Measurements from ENCODE around the gene SSX2IP.
"Not testable (repeated sequence)": the region's sequence is repeated elsewhere in the genome, so short reads cannot be mapped to it uniquely, and the experiment has no call there.

Gene SSX2IP

GRCh38 chr1:84615790-84616189 is 74.5 kb downstream of the SSX2IP start:
- DNase-seq (ENCODE audit: low spot score) = no peak

- DNase-seq (ENCODE audit: low spot score) = no peak
These were observed 76.4 kb downstream of the SSX2IP start for GRCh38 chr1:84613887-84614286.

- no peak for DNase-seq (ENCODE audit: low spot score)
These were observed 77.2 kb downstream of the SSX2IP start for GRCh38 chr1:84613026-84613425.

- no peak for DNase-seq (ENCODE audit: low spot score)
These were observed 78.5 kb downstream of the SSX2IP start for GRCh38 chr1:84611796-84612195.

- no peak for DNase-seq (ENCODE audit: low spot score)
These were observed 79.2 kb downstream of the SSX2IP start for GRCh38 chr1:84611091-84611490.

- no peak for DNase-seq (ENCODE audit: low spot score)
These were observed 83.3 kb downstream of the SSX2IP start for GRCh38 chr1:84606977-84607376.

- DNase-seq (ENCODE audit: low spot score) = no peak
These were observed 85.1 kb downstream of the SSX2IP start for GRCh38 chr1:84605157-84605556.

GRCh38 chr1:84603941-84604830 is 86.1 kb downstream of the SSX2IP start:
- peak; percentile 87 for DNase-seq (ENCODE audit: low spot score)

GRCh38 chr1:84603223-84603622 is 87.0 kb downstream of the SSX2IP start:
- no peak for DNase-seq (ENCODE audit: low spot score)

GRCh38 chr1:84600796-84601195 is 89.5 kb downstream of the SSX2IP start:
- no peak for DNase-seq (ENCODE audit: low spot score)

- DNase-seq (ENCODE audit: low spot score) = peak; percentile 87
These were observed 91.2 kb downstream of the SSX2IP start for GRCh38 chr1:84598846-84599741.

- DNase-seq (ENCODE audit: low spot score) = no peak
These were observed 91.8 kb downstream of the SSX2IP start for GRCh38 chr1:84598418-84598817.

GRCh38 chr1:84597011-84597410 is 93.2 kb downstream of the SSX2IP start:
- no peak for DNase-seq (ENCODE audit: low spot score)

GRCh38 chr1:84594959-84595358 is 95.3 kb downstream of the SSX2IP start:
- DNase-seq (ENCODE audit: low spot score) = not testable (repeated sequence)
